Transverse colon (tissue), 4 donors: Measurements from ENCODE around the gene IER3. TPM values are rescaled to one million over a fixed set of nuclear protein-coding genes. Genes with fewer than 3 reads are reported as not detected.

Source experiments
- DNase-seq: peaks from one replicate; pipeline ENCODE4 v3.0.0-alpha.2; 2019
- H3K27ac ChIP-seq, 4 donors: fragments of 200-600 bp; sonication (generic); 2 replicates each; pipeline ENCODE4 v1.5.1; 2016 to 2018; ENCODE audit warnings: inconsistent platforms in 4 of 4
- H3K27me3 ChIP-seq: fragments of 200-600 bp; sonication (generic); 2 replicates; pipeline ENCODE4 v1.5.1; 2017; ENCODE audit warnings: inconsistent platforms
- H3K36me3 ChIP-seq, 4 donors: fragments of 200-600 bp; sonication (generic); 2 replicates each; pipeline ENCODE4 v1.5.1; 2017 to 2019; ENCODE audit warnings: inconsistent platforms in 4 of 4
- H3K4me1 ChIP-seq, 4 donors: fragments of 200-600 bp; sonication (generic); 2 replicates each; pipeline ENCODE4 v1.5.1; 2017 to 2020; ENCODE audit warnings: inconsistent platforms in 4 of 4
- H3K4me3 ChIP-seq, 4 donors: fragments of 200-600 bp; sonication (generic); 1 replicate in 1 of 4; 2 replicates in 3 of 4; pipeline versions ENCODE4 v1.5.1 to v1.6.1; 2017 to 2019; ENCODE audit warnings: inconsistent platforms in 4 of 4
- H3K9me3 ChIP-seq, 2 donors: fragments of 200-600 bp; sonication (generic); 2 replicates each; pipeline ENCODE4 v1.5.1; 2017 to 2019; ENCODE audit warnings: inconsistent platforms in 2 of 2
- CTCF ChIP-seq, 5 experiments: fragments of 200-600 bp in 3 of 5; fragments of 450-650 bp in 2 of 5; sonication (generic) in 3 of 5; IDR thresholded peaks; 1 replicate in 2 of 5; 2 replicates in 3 of 5; pipeline ENCODE4 v1.5.1; 2016 to 2017; ENCODE audit warnings: antibody characterized with exemption in 5 of 5, inconsistent platforms in 3 of 5, mild to moderate bottlenecking in 2 of 5, moderate library complexity in 1 of 5
- EP300 ChIP-seq: sonication (generic); formaldehyde crosslinking; IDR thresholded peaks from one replicate; pipeline ENCODE4 v1.6.1; 2017; ENCODE audit warnings: antibody characterized with exemption, low read depth
- POLR2A ChIP-seq: fragments of 450-650 bp; IDR thresholded peaks from one replicate; pipeline ENCODE4 v1.6.1; 2016; ENCODE audit warnings: antibody characterized with exemption, mild to moderate bottlenecking, moderate library complexity
- POLR2AphosphoS5 ChIP-seq, 3 donors: sonication (generic); formaldehyde crosslinking; IDR thresholded peaks; one replicate each; pipeline ENCODE4 v1.6.1; 2016; ENCODE audit warnings: antibody characterized with exemption in 3 of 3
- WGBS, 2 donors: methylation state at CpG; one replicate each; pipeline ENCODE4 v1.1.5; 2018; ENCODE audit warnings: low coverage in 1 of 2; 5-methylcytosine and 5-hydroxymethylcytosine counted together
- in situ Hi-C, 4 donors: fragments of 200-750 bp; cut with MboI; loops; one replicate each; pipeline versions ENCODE4 v1.15.0 to v1.15.1; 2017; ENCODE audit warnings: low sequenced_read_pairs in 3 of 4, low pct_ligation_motif_present in 1 of 4, low pct_unique_long_range_greater_than_20kb in 1 of 4
- intact Hi-C: fragments of 100-400 bp; cut with DNase I; formaldehyde crosslinking; loops from one replicate; pipeline ENCODE4 v1.15.1; 2023; ENCODE audit warnings: low total_unique reads
- total RNA-seq, 4 donors: library from RNA; depleted of rRNA; stranded (reverse); fragments of >200 nt; gene quantifications; one replicate each; pipeline ENCODE4 v1.1.0, GENCODE V29; 2016

The IER3 gene
- total RNA-seq, 4 donors from 2014 or later: 21.1 to 100 (median 84.6) TPM

GRCh38 chr6:30777155-30777485, 32.8 kb upstream of the IER3 start:
- H3K4me1 ChIP-seq: peaks cover 25 to 53% (median 43%) of the 10 kb centered on the region in 4 donors
- intact Hi-C loops (no loop called here), in situ Hi-C loops (no loop called here)
- H3K36me3 ChIP-seq: no peaks in the 10 kb centered on the region
- H3K4me3 ChIP-seq: no peak overlapping the region
- H3K27ac ChIP-seq: peak overlapping the region in 2 of 4 donors; percentile 1 to 34
- no peaks in the 10 kb centered on the region for H3K9me3 ChIP-seq
- 80 to 89% methylated on average over 3 of the region's 3 CpGs for WGBS, 2 donors
- no peak for DNase-seq
- H3K27me3 ChIP-seq: no peaks in the 10 kb centered on the region
- no peak for TF ChIP-seq CTCF (IDR thresholded peaks at IDR 0.05)
- no peak for TF ChIP-seq POLR2AphosphoS5 (IDR thresholded peaks at IDR 0.05)
- no peak for TF ChIP-seq POLR2A
- no peak for TF ChIP-seq EP300

GRCh38 chr6:30776390-30777154, 32.2 kb upstream of the IER3 start:
- intact Hi-C loops: no loop called here
- peaks cover 25 to 47% (median 38%) of the 10 kb centered on the region in 4 donors for H3K4me1 ChIP-seq
- no peak for DNase-seq

GRCh38 chr6:30775104-30775503, 30.8 kb upstream of the IER3 start:
- no peak overlapping the region for H3K27ac ChIP-seq
- intact Hi-C loops: no loop called here
- no peaks in the 10 kb centered on the region for H3K27me3 ChIP-seq
- WGBS, 2 donors: 82 to 92% methylated on average over 1 to 2 of the region's 2 CpGs
- TF ChIP-seq POLR2A (no peak), CTCF (IDR thresholded peaks at IDR 0.05) (no peak), EP300 (no peak), POLR2AphosphoS5 (IDR thresholded peaks at IDR 0.05) (no peak)
- peaks cover 17 to 36% (median 31%) of the 10 kb centered on the region in 4 donors for H3K4me1 ChIP-seq
- in situ Hi-C loops: no loop called here
- H3K4me3 ChIP-seq: no peak overlapping the region
- no peaks in the 10 kb centered on the region for H3K36me3 ChIP-seq
- no peak for DNase-seq
- H3K9me3 ChIP-seq: no peaks in the 10 kb centered on the region

More at GRCh38 chr6:30776390-30777154, 32.2 kb upstream of the IER3 start:
- H3K9me3 ChIP-seq: no peaks in the 10 kb centered on the region
- in situ Hi-C loops: no loop called here
- TF ChIP-seq POLR2A: no peak
- TF ChIP-seq EP300: no peak
- TF ChIP-seq CTCF (IDR thresholded peaks at IDR 0.05): no peak
- TF ChIP-seq POLR2AphosphoS5 (IDR thresholded peaks at IDR 0.05): no peak
- 62 to 78% methylated on average over 3 to 5 of the region's 5 CpGs for WGBS, 2 donors
- peak overlapping the region in 2 of 4 donors; percentile 1 to 34 for H3K27ac ChIP-seq
- no peaks in the 10 kb centered on the region for H3K27me3 ChIP-seq
- no peaks in the 10 kb centered on the region for H3K36me3 ChIP-seq
- H3K4me3 ChIP-seq: no peak overlapping the region

- in situ Hi-C loops (no loop called here), intact Hi-C loops (no loop called here)
- no peaks in the 10 kb centered on the region for H3K9me3 ChIP-seq
- H3K4me1 ChIP-seq: peaks cover 15 to 36% (median 28%) of the 10 kb centered on the region in 4 donors
- H3K4me3 ChIP-seq: no peak overlapping the region
- no peaks in the 10 kb centered on the region for H3K36me3 ChIP-seq
- WGBS, 2 donors: 40 to 81% methylated on average over 4 to 8 of the region's 8 CpGs
- no peak overlapping the region for H3K27ac ChIP-seq
- TF ChIP-seq CTCF (IDR thresholded peaks at IDR 0.05) (no peak), POLR2AphosphoS5 (IDR thresholded peaks at IDR 0.05) (no peak), EP300 (no peak), POLR2A (no peak)
- no peak for DNase-seq
- no peaks in the 10 kb centered on the region for H3K27me3 ChIP-seq
Measured at GRCh38 chr6:30774701-30775100, 30.4 kb upstream of the IER3 start.
